H9 (cell line): Measurements from ENCODE around the gene S100G. TPM values are rescaled to one million over a fixed set of nuclear protein-coding genes. Genes with fewer than 3 reads are reported as not detected.

Experiments
- DNase-seq: peaks from one replicate; pipeline ENCODE4 v3.0.0-alpha.2; 2017
- H2AFZ ChIP-seq: one replicate; pipeline ENCODE4 v1.6.1; 2013; ENCODE audit warnings: mild to moderate bottlenecking, low read length, control low read depth, moderate library complexity
- H2AK5ac ChIP-seq: 2 replicates; pipeline ENCODE4 v1.6.1; 2013; ENCODE audit warnings: low read length, control low read depth, mixed read lengths; ENCODE audit not compliant: insufficient read length
- H2BK120ac ChIP-seq: one replicate; pipeline ENCODE4 v1.6.1; 2013; ENCODE audit warnings: low read depth, mild to moderate bottlenecking, low read length, control low read depth, inconsistent platforms; ENCODE audit not compliant: poor library complexity, severe bottlenecking
- H2BK12ac ChIP-seq: 2 replicates; pipeline ENCODE4 v1.6.1; 2013; ENCODE audit warnings: low read length, control low read depth, mixed read lengths, low read depth; ENCODE audit not compliant: insufficient read length
- H2BK15ac ChIP-seq: 2 replicates; pipeline ENCODE4 v1.6.1; 2013; ENCODE audit warnings: low read depth, low read length, control low read depth
- H2BK20ac ChIP-seq: one replicate; pipeline ENCODE4 v1.6.1; 2013; ENCODE audit warnings: low read depth, mild to moderate bottlenecking, low read length, control low read depth, inconsistent platforms; ENCODE audit not compliant: poor library complexity, severe bottlenecking
- H2BK5ac ChIP-seq: 2 replicates; pipeline ENCODE4 v1.6.1; 2013; ENCODE audit warnings: low read length, control low read depth, mixed read lengths; ENCODE audit not compliant: insufficient read length
- H3K14ac ChIP-seq: 2 replicates; pipeline ENCODE4 v1.6.1; 2013; ENCODE audit warnings: low read length, control low read depth; ENCODE audit not compliant: insufficient read depth
- H3K18ac ChIP-seq: 2 replicates; pipeline ENCODE4 v1.6.1; 2013; ENCODE audit warnings: low read depth, mild to moderate bottlenecking, mixed read lengths, low read length, control low read depth; ENCODE audit not compliant: insufficient read length
- H3K23ac ChIP-seq: 2 replicates; pipeline ENCODE4 v1.6.1; 2013; ENCODE audit warnings: low read length, control low read depth, mixed read lengths, low read depth; ENCODE audit not compliant: insufficient read length
- H3K23me2 ChIP-seq: 2 replicates; pipeline ENCODE4 v1.6.1; 2013; ENCODE audit warnings: low read depth, mild to moderate bottlenecking, mixed read lengths, low read length, control low read depth; ENCODE audit not compliant: insufficient read length, poor library complexity, severe bottlenecking
- H3K27ac ChIP-seq: 2 replicates; pipeline ENCODE4 v1.5.1; 2013; ENCODE audit warnings: low read length, control low read depth, mixed read lengths, low read depth; ENCODE audit not compliant: insufficient read length
- H3K27me3 ChIP-seq: 2 replicates; pipeline ENCODE4 v1.6.1; 2013; ENCODE audit warnings: low read length, control low read depth, inconsistent platforms; ENCODE audit not compliant: insufficient read depth
- H3K4ac ChIP-seq: 2 replicates; pipeline ENCODE4 v1.6.1; 2013; ENCODE audit warnings: low read depth, mild to moderate bottlenecking, control low read depth, inconsistent platforms, low read length, moderate library complexity
- H3K4me1 ChIP-seq: 2 replicates; pipeline ENCODE4 v1.6.1; 2013; ENCODE audit warnings: low read length, control low read depth, inconsistent platforms; ENCODE audit not compliant: insufficient read depth
- H3K4me2 ChIP-seq: 2 replicates; pipeline ENCODE4 v1.6.1; 2013; ENCODE audit warnings: low read length, control low read depth, mixed read lengths; ENCODE audit not compliant: insufficient read length, insufficient read depth
- H3K56ac ChIP-seq: 2 replicates; pipeline ENCODE4 v1.6.1; 2013; ENCODE audit warnings: low read depth, mild to moderate bottlenecking, mixed read lengths, low read length, control low read depth; ENCODE audit not compliant: insufficient read length
- H3K79me1 ChIP-seq: 2 replicates; pipeline ENCODE4 v1.6.1; 2013; ENCODE audit warnings: low read depth, mild to moderate bottlenecking, moderate library complexity, low read length, control low read depth, inconsistent platforms; ENCODE audit not compliant: insufficient read depth, poor library complexity, severe bottlenecking
- H3K79me2 ChIP-seq: 2 replicates; pipeline ENCODE4 v1.6.1; 2013; ENCODE audit warnings: low read length, control low read depth, inconsistent platforms; ENCODE audit not compliant: insufficient read depth
- H3K9ac ChIP-seq: 2 replicates; pipeline ENCODE4 v1.6.1; 2013; ENCODE audit warnings: low read length, control low read depth, mixed read lengths; ENCODE audit not compliant: insufficient read length; ENCODE audit errors: extremely low read depth
- H3K9me3 ChIP-seq: one replicate; pipeline ENCODE4 v1.6.1; 2013; ENCODE audit warnings: low read depth, low read length, inconsistent platforms; ENCODE audit not compliant: control insufficient read depth
- H3T11ph ChIP-seq: one replicate; pipeline ENCODE4 v1.6.1; 2013; ENCODE audit warnings: mild to moderate bottlenecking, low read length, control low read depth, inconsistent platforms
- H4K20me1 ChIP-seq: one replicate; pipeline ENCODE4 v1.6.1; 2013; ENCODE audit not compliant: control insufficient read depth, insufficient read length, insufficient read depth
- H4K5ac ChIP-seq: 2 replicates; pipeline ENCODE4 v1.6.1; 2013; ENCODE audit warnings: low read depth, mild to moderate bottlenecking, mixed read lengths, low read length, control low read depth; ENCODE audit not compliant: insufficient read length
- H4K8ac ChIP-seq: replicated peaks from 2 replicates; pipeline ENCODE4 v1.6.1; 2013; ENCODE audit warnings: low read length, control low read depth, mixed read lengths, low read depth; ENCODE audit not compliant: insufficient read length
- H4K91ac ChIP-seq: 2 replicates; pipeline ENCODE4 v1.6.1; 2013; ENCODE audit warnings: low read depth, mild to moderate bottlenecking, moderate library complexity, mixed read lengths, low read length, control low read depth; ENCODE audit not compliant: insufficient read length
- H3K27ac Mint-ChIP-seq, 3 experiments: 2 replicates in 2 of 3; 3 replicates in 1 of 3; pipeline ENCODE4 v1.8.0; 2020 to 2021; ENCODE audit warnings: mixed read lengths in 3 of 3, mild to moderate bottlenecking in 1 of 3, moderate library complexity in 1 of 3
- H3K27me3 Mint-ChIP-seq: 2 replicates; pipeline ENCODE4 v1.8.0; 2021; ENCODE audit warnings: low read depth, mild to moderate bottlenecking, moderate library complexity, mixed read lengths
- H3K36me3 Mint-ChIP-seq, 3 experiments: 2 replicates in 2 of 3; 3 replicates in 1 of 3; pipeline ENCODE4 v1.8.0; 2020 to 2021; ENCODE audit warnings: low read depth in 3 of 3, mixed read lengths in 3 of 3; ENCODE audit not compliant: insufficient read depth in 1 of 3
- H3K4me1 Mint-ChIP-seq, 2 experiments: 2 replicates each; pipeline ENCODE4 v1.8.0; 2020; ENCODE audit warnings: mixed read lengths in 2 of 2
- H3K4me3 Mint-ChIP-seq, 2 experiments: 2 replicates in 1 of 2; 3 replicates in 1 of 2; pipeline ENCODE4 v1.8.0; 2020 to 2021; ENCODE audit warnings: mild to moderate bottlenecking in 2 of 2, mixed read lengths in 2 of 2, moderate library complexity in 1 of 2
- H3K9me3 Mint-ChIP-seq, 2 experiments: 2 replicates in 1 of 2; 3 replicates in 1 of 2; pipeline ENCODE4 v1.8.0; 2020; ENCODE audit warnings: mild to moderate bottlenecking in 2 of 2, mixed read lengths in 2 of 2, moderate library complexity in 1 of 2
- WGBS: extraction: QIAGEN DNeasy Blood & Tissue Kit; methylation state at CpG from one replicate; pipeline ENCODE4 v1.1.7; 2013; ENCODE audit warnings: missing lambda C conversion rate, low lambda C conversion rate, mixed read lengths; ENCODE audit not compliant: insufficient read length; ENCODE audit errors: extremely low coverage; 5-methylcytosine and 5-hydroxymethylcytosine counted together
- total RNA-seq: library from RNA; stranded (reverse); gene quantifications from 2 replicates; pipeline ENCODE4 v1.2.1, GENCODE V29; 2021
- TF ChIP-seq, protein P1 (sequence below): fragments of 200-600 bp; sonication (generic); conservative IDR thresholded peaks from 3 replicates; pipeline ENCODE4 v1.8.0; 2021; ENCODE audit warnings: antibody characterized with exemption, mild to moderate bottlenecking

The S100G gene
- total RNA-seq, 1 experiment from 2014 or later, result not detected

DNA sequence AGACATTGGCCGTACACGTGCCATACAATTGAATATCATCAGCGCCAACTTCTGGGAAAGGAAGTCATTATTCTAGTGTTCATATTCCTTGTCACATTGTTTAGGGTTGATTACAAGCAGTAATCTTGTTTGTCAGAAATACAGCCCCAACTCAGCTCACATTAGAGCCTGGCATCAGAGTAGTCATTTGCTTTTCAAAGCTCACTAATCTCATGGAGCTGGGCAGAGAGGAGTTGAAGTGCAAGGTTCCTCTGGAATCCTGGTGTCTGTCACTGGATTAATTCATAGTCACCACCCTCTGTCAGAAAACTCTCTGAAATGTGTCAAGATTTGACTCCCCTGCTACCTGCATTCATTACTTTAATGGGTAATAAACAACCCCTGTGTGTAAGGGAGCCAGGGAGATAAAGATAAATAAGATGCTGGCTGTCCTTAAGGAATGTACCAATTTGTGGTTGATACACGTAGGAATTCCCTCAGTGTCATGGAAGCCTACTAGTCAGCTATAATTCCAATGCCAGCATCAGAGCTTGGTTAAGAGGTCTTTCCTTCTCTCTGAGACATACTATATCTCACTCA, 43.7 kb upstream of the S100G start:
- peaks cover 4 to 8% of the 10 kb centered on the region in 2 experiments; a peak in 4 of 5 replicates for H3K9me3 Mint-ChIP-seq
- DNase-seq, result no peak
- H4K8ac ChIP-seq, result no peak overlapping the region
- H3K27me3 ChIP-seq, result no peaks in the 10 kb centered on the region
- H3T11ph ChIP-seq, result no peak overlapping the region
- H3K4me1 Mint-ChIP-seq, result peaks cover 14 to 34% of the 10 kb centered on the region in 2 experiments
- no peak overlapping the region for H3K23ac ChIP-seq
- no peak overlapping the region for H3K9ac ChIP-seq
- H3K23me2 ChIP-seq, result no peaks in the 10 kb centered on the region
- no peak overlapping the region for H2BK12ac ChIP-seq
- H3K18ac ChIP-seq, result no peak overlapping the region
- no CpG with 5 or more reads among the region's 4 CpGs for WGBS
- H3K4ac ChIP-seq, result no peak overlapping the region
- H2BK120ac ChIP-seq, result no peak overlapping the region
- H3K56ac ChIP-seq, result no peak overlapping the region
- H3K27ac ChIP-seq, result no peak overlapping the region
- TF ChIP-seq, protein P1, sequence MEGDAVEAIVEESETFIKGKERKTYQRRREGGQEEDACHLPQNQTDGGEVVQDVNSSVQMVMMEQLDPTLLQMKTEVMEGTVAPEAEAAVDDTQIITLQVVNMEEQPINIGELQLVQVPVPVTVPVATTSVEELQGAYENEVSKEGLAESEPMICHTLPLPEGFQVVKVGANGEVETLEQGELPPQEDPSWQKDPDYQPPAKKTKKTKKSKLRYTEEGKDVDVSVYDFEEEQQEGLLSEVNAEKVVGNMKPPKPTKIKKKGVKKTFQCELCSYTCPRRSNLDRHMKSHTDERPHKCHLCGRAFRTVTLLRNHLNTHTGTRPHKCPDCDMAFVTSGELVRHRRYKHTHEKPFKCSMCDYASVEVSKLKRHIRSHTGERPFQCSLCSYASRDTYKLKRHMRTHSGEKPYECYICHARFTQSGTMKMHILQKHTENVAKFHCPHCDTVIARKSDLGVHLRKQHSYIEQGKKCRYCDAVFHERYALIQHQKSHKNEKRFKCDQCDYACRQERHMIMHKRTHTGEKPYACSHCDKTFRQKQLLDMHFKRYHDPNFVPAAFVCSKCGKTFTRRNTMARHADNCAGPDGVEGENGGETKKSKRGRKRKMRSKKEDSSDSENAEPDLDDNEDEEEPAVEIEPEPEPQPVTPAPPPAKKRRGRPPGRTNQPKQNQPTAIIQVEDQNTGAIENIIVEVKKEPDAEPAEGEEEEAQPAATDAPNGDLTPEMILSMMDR, result no peak
- no peaks in the 10 kb centered on the region for H4K20me1 ChIP-seq
- H3K27me3 Mint-ChIP-seq, result no peaks in the 10 kb centered on the region
- no peak overlapping the region for H2BK15ac ChIP-seq
- H3K27ac Mint-ChIP-seq, result peak overlapping the region in 2 of 3 experiments; percentile 53 to 83; a peak in 2 of 7 replicates
- peaks cover 33 to 70% (median 60%) of the 10 kb centered on the region in 3 experiments for H3K36me3 Mint-ChIP-seq
- no peak overlapping the region for H4K5ac ChIP-seq
- H2AFZ ChIP-seq, result no peak overlapping the region
- no peak overlapping the region for H2AK5ac ChIP-seq
- H2BK20ac ChIP-seq, result no peak overlapping the region
- H3K79me1 ChIP-seq, result no peaks in the 10 kb centered on the region
- H3K4me1 ChIP-seq, result no peaks in the 10 kb centered on the region
- H3K4me2 ChIP-seq, result no peak overlapping the region
- no peak overlapping the region for H3K14ac ChIP-seq
- H2BK5ac ChIP-seq, result no peak overlapping the region
- H3K79me2 ChIP-seq, result no peaks in the 10 kb centered on the region
- H3K4me3 Mint-ChIP-seq, result no peak overlapping the region
- H4K91ac ChIP-seq, result no peak overlapping the region
- H3K9me3 ChIP-seq, result no peaks in the 10 kb centered on the region
